Measurements from ENCODE around the gene COL4A3.

The COL4A3 gene

GRCh38 chr2:227148106-227148505 lies 16.3 kb upstream of the COL4A3 start:
- ATAC-seq, result no peak
- TF ChIP-seq PATZ1 (CRISPR knock-in tag; IDR thresholded peaks at IDR 0.05; ENCODE audit: borderline replicate concordance) (no peak), ZNF8 (CRISPR knock-in tag; IDR thresholded peaks at IDR 0.05) (peak; percentile 95)

DNA sequence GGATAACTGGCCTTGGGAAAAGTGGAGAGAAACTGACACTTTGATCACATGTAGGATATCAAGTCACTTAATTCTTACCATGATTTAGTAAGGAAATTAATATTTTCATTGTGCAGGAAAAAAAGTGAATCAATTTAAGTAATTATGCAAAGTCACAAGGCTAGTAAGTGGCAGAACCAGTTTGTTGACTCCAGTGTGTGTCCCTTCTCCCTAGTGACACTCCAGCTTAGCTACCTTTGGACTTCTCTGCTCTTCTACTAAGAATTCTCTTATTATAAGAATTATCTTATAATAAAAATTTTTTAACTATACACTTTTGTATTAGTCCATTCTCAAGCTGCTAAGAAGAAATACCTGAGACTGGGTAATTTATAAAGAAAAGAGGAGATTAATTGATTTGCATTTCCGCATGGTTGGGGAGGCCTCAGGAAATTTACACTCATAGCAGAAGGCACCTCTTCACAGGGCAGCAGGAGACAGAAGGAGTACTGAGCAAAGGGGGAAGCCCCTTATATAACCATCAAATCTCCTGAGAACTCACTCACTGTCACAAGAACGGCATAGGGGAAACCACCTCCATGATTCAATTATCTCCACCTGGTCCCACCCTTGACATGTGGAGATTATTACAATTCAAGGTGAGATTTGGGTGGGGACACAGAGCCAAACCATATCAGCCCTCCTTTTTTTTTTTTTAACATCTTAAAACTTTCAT lies 14.0 kb upstream of the COL4A3 start:
- TF ChIP-seq GLIS3 (CRISPR knock-in tag; IDR thresholded peaks at IDR 0.05) (no peak), SNAI2 (CRISPR knock-in tag; IDR thresholded peaks at IDR 0.05) (no peak), RARB (CRISPR knock-in tag; IDR thresholded peaks at IDR 0.05) (no peak), ZNF565 (CRISPR knock-in tag; conservative IDR thresholded peaks at IDR 0.05; ENCODE audit: low read depth) (no peak), ZC3H10 (CRISPR knock-in tag; IDR thresholded peaks at IDR 0.05) (no peak), ZNF8 (CRISPR knock-in tag; IDR thresholded peaks at IDR 0.05) (no peak), ZFP30 (CRISPR knock-in tag; IDR thresholded peaks at IDR 0.05) (no peak)
- ATAC-seq, result no peak

GRCh38 chr2:227152093-227152766 lies 12.2 kb upstream of the COL4A3 start:
- no peak for TF ChIP-seq ZNF565 (CRISPR knock-in tag; conservative IDR thresholded peaks at IDR 0.05; ENCODE audit: low read depth)
- no peak for TF ChIP-seq TSHZ2 (CRISPR knock-in tag; IDR thresholded peaks at IDR 0.05)
- TF ChIP-seq PATZ1 (CRISPR knock-in tag; IDR thresholded peaks at IDR 0.05; ENCODE audit: borderline replicate concordance), result no peak
- no peak for TF ChIP-seq ESRRG (CRISPR knock-in tag; IDR thresholded peaks at IDR 0.05)
- TF ChIP-seq POU6F1 (CRISPR knock-in tag; IDR thresholded peaks at IDR 0.05; ENCODE audit: borderline replicate concordance, low read depth), result no peak
- no peak for TF ChIP-seq CREB5 (CRISPR knock-in tag; IDR thresholded peaks at IDR 0.05; ENCODE audit: low read depth)
- TF ChIP-seq GLIS3 (CRISPR knock-in tag; IDR thresholded peaks at IDR 0.05), result no peak
- TF ChIP-seq, protein P1, sequence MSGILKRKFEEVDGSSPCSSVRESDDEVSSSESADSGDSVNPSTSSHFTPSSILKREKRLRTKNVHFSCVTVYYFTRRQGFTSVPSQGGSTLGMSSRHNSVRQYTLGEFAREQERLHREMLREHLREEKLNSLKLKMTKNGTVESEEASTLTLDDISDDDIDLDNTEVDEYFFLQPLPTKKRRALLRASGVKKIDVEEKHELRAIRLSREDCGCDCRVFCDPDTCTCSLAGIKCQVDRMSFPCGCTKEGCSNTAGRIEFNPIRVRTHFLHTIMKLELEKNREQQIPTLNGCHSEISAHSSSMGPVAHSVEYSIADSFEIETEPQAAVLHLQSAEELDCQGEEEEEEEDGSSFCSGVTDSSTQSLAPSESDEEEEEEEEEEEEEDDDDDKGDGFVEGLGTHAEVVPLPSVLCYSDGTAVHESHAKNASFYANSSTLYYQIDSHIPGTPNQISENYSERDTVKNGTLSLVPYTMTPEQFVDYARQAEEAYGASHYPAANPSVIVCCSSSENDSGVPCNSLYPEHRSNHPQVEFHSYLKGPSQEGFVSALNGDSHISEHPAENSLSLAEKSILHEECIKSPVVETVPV (CRISPR knock-in tag; IDR thresholded peaks at IDR 0.05), result no peak
- no peak for TF ChIP-seq ZFP30 (CRISPR knock-in tag; IDR thresholded peaks at IDR 0.05)
- TF ChIP-seq ZNF8 (CRISPR knock-in tag; IDR thresholded peaks at IDR 0.05), result no peak
- no peak for TF ChIP-seq ARNTL (CRISPR knock-in tag; IDR thresholded peaks at IDR 0.05; ENCODE audit: borderline replicate concordance, low read depth)
- no peak for TF ChIP-seq TOX (CRISPR knock-in tag; IDR thresholded peaks at IDR 0.05; ENCODE audit: borderline replicate concordance)
- no peak for TF ChIP-seq ZNF70 (CRISPR knock-in tag; IDR thresholded peaks at IDR 0.05)
- TF ChIP-seq PPARA (CRISPR knock-in tag; IDR thresholded peaks at IDR 0.05; ENCODE audit: borderline replicate concordance), result no peak
- TF ChIP-seq RARB (CRISPR knock-in tag; IDR thresholded peaks at IDR 0.05), result no peak
- ATAC-seq, result no peak

All from SK-N-SH treated with all-trans-retinoic acid at 6 μM for 48 hours (cell line).